HepG2 (cell line): ENCODE data around the gene MYCBP2. TPM values are rescaled to one million over a fixed set of nuclear protein-coding genes. Genes with fewer than 3 reads are reported as not detected.

Experiments used
- AHDC1 ChIP-seq: sonication (generic); formaldehyde crosslinking; IDR thresholded peaks from 2 replicates; pipeline ENCODE4 v1.5.1; 2020; ENCODE audit warnings: mild to moderate bottlenecking, missing genetic modification reagents, borderline replicate concordance
- ATF2 ChIP-seq: sonication (generic); formaldehyde crosslinking; IDR thresholded peaks from 2 replicates; pipeline ENCODE4 v1.4.0; 2020; ENCODE audit warnings: missing genetic modification reagents
- GABPB1 ChIP-seq: IDR thresholded peaks from 2 replicates; pipeline ENCODE4 v1.6.1; 2016; ENCODE audit warnings: mild to moderate bottlenecking, missing genetic modification reagents, moderate library complexity, missing compliant biosample characterization
- HNRNPUL1 ChIP-seq: fragments of 200-400 bp; formaldehyde crosslinking; IDR thresholded peaks from 2 replicates; pipeline ENCODE4 v1.6.1; 2017; ENCODE audit warnings: low read depth, mild to moderate bottlenecking, low read length, moderate library complexity
- MED1 ChIP-seq: sonication (generic); formaldehyde crosslinking; IDR thresholded peaks from 2 replicates; pipeline ENCODE4 v1.4.0; 2020; ENCODE audit warnings: missing genetic modification reagents
- PTBP1 ChIP-seq: fragments of 200-400 bp; formaldehyde crosslinking; IDR thresholded peaks from 2 replicates; pipeline ENCODE4 v1.6.1; 2018; ENCODE audit warnings: low read length, low read depth; ENCODE audit not compliant: poor library complexity, severe bottlenecking
- RFX3 ChIP-seq: IDR thresholded peaks from 2 replicates; pipeline ENCODE4 v1.6.1; 2016; ENCODE audit warnings: missing biosample characterization, missing genetic modification reagents
- SAFB2 ChIP-seq: sonication (generic); formaldehyde crosslinking; IDR thresholded peaks from 2 replicates; pipeline ENCODE4 v1.5.1; 2020; ENCODE audit warnings: missing genetic modification reagents, low read depth, mild to moderate bottlenecking, borderline replicate concordance
- SAP130 ChIP-seq: IDR thresholded peaks from 2 replicates; pipeline ENCODE4 v1.6.1; 2016; ENCODE audit warnings: low read depth
- TBX2 ChIP-seq: sonication (generic); formaldehyde crosslinking; IDR thresholded peaks from 2 replicates; pipeline ENCODE4 v1.5.0; 2020; ENCODE audit warnings: missing genetic modification reagents, mild to moderate bottlenecking, borderline replicate concordance
- TCF7 ChIP-seq: sonication (generic); IDR thresholded peaks from 2 replicates; pipeline ENCODE4 v1.6.1; 2016; ENCODE audit warnings: antibody characterized with exemption, low read depth
- ZBTB49 ChIP-seq: sonication (generic); formaldehyde crosslinking; IDR thresholded peaks from 2 replicates; pipeline ENCODE4 v1.4.0; 2020; ENCODE audit warnings: missing genetic modification reagents, borderline replicate concordance
- ZMYM2 ChIP-seq: sonication (generic); formaldehyde crosslinking; IDR thresholded peaks from 2 replicates; pipeline ENCODE4 v1.8.0; 2022; ENCODE audit warnings: mild to moderate bottlenecking, missing genetic modification reagents
- ZNF33A ChIP-seq: sonication (generic); formaldehyde crosslinking; IDR thresholded peaks from 2 replicates; pipeline ENCODE4 v1.5.1; 2020; ENCODE audit warnings: missing genetic modification reagents, mild to moderate bottlenecking, moderate library complexity, borderline replicate concordance
- ZNF343 ChIP-seq: sonication (generic); formaldehyde crosslinking; IDR thresholded peaks from 2 replicates; pipeline ENCODE4 v1.4.0; 2020; ENCODE audit warnings: mild to moderate bottlenecking, missing genetic modification reagents
- ZNF414 ChIP-seq: sonication (generic); formaldehyde crosslinking; IDR thresholded peaks from 2 replicates; pipeline ENCODE4 v1.5.0; 2020; ENCODE audit warnings: missing genetic modification reagents
- ZSCAN31 ChIP-seq: sonication (generic); formaldehyde crosslinking; IDR thresholded peaks from 2 replicates; pipeline ENCODE4 v1.5.0; 2020; ENCODE audit warnings: low read depth, mild to moderate bottlenecking, missing genetic modification reagents
- polyA plus RNA-seq, 8 experiments: library from polyadenylated mRNA; depleted of rRNA in 3 of 8; stranded (reverse) in 7 of 8; unstranded in 1 of 8; fragments of >200 nt; fragmentation: Illumina TruSeq in 4 of 8; extraction: Trizol in 4 of 8; gene quantifications; 2 replicates each; pipeline versions ENCODE4 v1.2.1 to v1.2.3, GENCODE V29; 2011 to 2016; ENCODE audit warnings: low read depth in 4 of 8, missing spikeins in 1 of 8, mixed read lengths in 1 of 8; ENCODE audit not compliant: insufficient read depth in 1 of 8
- total RNA-seq, 5 experiments: library from RNA; depleted of rRNA; stranded (reverse); fragments of >200 nt; fragmentation: Illumina TruSeq; extraction: Trizol; gene quantifications; 2 replicates each; pipeline ENCODE4 v1.2.3, GENCODE V29; 2016; ENCODE audit warnings: low read depth in 1 of 5

Gene MYCBP2
- total and polyA plus RNA-seq, 2 of the 13 experiments (the other 11 are each of a cell fraction or from before 2014, with no cell fraction given) = 16.3 to 35.3 TPM

GRCh38 chr13:77329133-77329910, 2.4 kb upstream of the MYCBP2 start (continued):
- peak; percentile 59; the same call in 1 of the 2 replicates for TF ChIP-seq ATF2 (CRISPR knock-in tag)
- TF ChIP-seq SAFB2 (CRISPR knock-in tag) = no peak
- peak; percentile 69 for TF ChIP-seq ZSCAN31 (CRISPR knock-in tag)
- peak; percentile 89 for TF ChIP-seq SAP130 (CRISPR knock-in tag)
- no peak for TF ChIP-seq ZNF33A (CRISPR knock-in tag)
- TF ChIP-seq ZMYM2 (CRISPR knock-in tag) = no peak
- no peak for TF ChIP-seq PTBP1
- no peak for TF ChIP-seq ZNF343 (CRISPR knock-in tag)
- TF ChIP-seq AHDC1 (CRISPR knock-in tag) = peak; percentile 60
- peak; percentile 68; the same call in 1 of the 2 replicates for TF ChIP-seq GABPB1
- TF ChIP-seq ZBTB49 (CRISPR knock-in tag) = no peak
- TF ChIP-seq ZNF414 = no peak
- no peak for TF ChIP-seq RFX3
- no peak for TF ChIP-seq HNRNPUL1
- TF ChIP-seq MED1 (CRISPR knock-in tag) = 0 out of 2 replicates have a peak, but pooled peaks have one; percentile 11
- no peak for TF ChIP-seq TCF7
- peak; percentile 19; the same call in 1 of the 2 replicates for TF ChIP-seq TBX2 (CRISPR knock-in tag)
